HCEC 1CT (cell line): Measurements from ENCODE around the gene CPA5.
"Not testable (repeated sequence)": the region's sequence is repeated elsewhere in the genome, so short reads cannot be mapped to it uniquely, and the experiment has no call there.

Source experiments
- DNase-seq: peaks from one replicate; pipeline ENCODE4 v3.0.0-alpha.2; 2017

Gene CPA5

DNA sequence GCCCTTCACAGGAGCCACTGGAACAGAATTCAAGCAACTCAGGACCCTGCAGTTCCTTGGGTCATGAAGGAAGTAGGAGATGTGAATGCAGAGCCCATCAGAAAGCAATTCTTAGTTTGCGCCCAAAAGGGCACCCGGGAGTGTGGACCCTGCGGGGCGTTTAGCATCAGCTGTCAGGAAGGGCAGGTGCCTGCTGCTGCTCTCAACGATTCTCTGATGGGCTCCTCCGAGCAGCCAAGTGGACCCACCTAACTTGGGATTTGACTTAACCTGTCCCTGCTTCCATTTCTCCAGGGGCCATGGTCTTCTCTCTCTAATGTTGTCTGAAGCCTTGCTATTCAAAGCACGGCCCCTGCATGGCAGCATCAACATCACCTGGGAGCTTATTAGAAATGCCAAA lies 17.1 kb downstream of the CPA5 start:
- DNase-seq, result no peak

DNA sequence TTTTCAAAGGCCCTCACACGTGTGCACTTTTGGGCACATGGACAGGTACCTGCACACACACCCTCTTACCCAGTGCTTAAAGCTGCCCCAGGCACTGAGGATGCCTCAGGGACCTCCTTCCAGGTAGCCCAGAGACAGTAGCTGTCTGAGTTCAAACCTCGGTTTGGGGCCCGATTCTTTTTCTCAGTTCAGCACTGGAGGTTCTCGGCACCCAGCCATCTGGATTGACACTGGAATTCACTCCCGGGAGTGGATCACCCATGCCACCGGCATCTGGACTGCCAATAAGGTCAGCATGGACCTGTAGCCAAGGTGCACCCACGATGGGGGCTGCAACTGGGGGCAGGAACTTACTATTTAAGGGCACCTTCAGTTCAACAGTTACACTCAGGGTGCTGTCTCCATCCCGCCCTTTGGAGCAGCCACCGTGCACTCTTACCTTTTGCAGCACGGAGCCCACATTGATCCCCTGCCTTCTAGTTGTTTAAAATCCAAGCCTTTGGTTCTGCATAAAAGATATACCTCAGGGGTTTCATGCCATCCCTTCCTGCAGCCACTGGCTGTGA lies 17.7 kb downstream of the CPA5 start:
- DNase-seq, result no peak

DNA sequence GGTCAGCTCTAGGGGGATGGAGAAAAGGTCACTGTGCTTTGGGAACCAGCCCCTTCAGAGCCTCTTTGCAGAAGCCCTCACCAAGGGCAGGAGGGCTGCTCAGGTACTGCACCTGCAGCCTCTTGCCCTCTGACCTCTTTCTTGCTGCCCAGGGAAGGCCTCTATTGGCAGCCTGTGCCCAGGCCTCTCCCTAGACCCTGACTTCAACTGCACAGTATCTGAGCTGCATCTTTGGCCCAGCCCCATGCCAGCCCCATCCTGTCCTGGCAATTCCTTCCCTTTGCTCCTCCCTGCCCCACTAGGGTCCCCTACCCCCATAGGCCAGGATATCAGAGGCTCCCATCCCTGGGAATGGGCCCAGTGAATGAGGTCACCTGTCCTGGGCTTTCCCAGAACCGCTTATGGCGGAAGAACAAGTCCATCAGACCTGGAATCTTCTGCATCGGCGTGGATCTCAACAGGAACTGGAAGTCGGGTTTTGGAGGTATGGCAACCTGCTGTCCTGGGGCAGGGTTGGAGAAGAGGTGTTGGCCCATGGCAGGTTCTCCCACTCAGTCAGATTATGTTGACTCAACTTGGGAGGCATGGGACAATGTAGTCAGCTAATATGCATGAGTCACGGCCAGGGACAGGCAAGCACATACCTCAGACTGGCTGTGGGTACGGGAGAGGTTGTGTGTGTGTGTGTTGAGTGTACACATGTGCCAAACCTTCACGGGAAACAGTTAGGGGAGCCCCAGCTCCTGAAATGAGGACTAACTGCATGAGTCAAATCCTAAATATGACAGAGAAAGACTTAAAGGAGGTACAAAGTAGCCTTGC lies 18.6 kb downstream of the CPA5 start:
- peak; percentile 98 for DNase-seq

DNA sequence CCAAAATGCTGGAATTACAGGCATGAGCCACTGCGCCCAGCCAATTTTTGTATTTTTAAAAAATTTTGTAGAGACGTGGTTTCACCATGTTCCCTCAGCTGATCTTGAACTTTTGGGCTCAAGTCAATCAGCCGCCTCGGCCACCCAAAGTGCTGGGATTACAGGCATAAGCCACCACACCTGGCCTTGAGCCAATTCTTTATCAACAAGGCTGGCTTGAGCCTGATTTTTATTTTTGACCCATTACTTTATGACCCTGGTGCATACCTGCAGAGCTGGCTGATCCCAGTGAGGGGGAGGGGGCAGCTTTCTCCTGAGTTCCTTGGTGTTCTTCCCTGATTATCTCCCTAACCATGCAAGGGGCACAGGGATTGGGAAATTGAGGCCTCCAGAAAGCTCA lies 19.8 kb downstream of the CPA5 start:
- DNase-seq, result no peak

DNA sequence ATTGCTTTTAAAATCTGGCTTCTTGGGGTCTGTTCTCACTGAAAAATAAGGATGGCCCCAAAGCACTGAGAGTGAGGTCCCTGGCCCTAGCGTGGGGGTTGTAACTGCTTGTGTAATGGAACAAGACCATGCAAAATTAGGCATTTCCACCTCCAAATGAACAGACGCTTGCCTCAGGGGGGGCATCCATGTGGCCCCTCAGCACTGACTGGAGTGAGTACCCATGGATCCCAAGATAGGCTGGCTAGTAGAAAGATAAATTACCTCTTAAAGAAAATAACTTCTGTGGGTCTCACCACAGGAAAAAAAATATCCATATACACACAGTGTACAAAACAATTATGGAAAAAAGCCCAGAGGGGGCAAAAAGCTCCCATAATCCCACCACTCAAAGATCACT lies 20.5 kb downstream of the CPA5 start:
- no peak for DNase-seq

DNA sequence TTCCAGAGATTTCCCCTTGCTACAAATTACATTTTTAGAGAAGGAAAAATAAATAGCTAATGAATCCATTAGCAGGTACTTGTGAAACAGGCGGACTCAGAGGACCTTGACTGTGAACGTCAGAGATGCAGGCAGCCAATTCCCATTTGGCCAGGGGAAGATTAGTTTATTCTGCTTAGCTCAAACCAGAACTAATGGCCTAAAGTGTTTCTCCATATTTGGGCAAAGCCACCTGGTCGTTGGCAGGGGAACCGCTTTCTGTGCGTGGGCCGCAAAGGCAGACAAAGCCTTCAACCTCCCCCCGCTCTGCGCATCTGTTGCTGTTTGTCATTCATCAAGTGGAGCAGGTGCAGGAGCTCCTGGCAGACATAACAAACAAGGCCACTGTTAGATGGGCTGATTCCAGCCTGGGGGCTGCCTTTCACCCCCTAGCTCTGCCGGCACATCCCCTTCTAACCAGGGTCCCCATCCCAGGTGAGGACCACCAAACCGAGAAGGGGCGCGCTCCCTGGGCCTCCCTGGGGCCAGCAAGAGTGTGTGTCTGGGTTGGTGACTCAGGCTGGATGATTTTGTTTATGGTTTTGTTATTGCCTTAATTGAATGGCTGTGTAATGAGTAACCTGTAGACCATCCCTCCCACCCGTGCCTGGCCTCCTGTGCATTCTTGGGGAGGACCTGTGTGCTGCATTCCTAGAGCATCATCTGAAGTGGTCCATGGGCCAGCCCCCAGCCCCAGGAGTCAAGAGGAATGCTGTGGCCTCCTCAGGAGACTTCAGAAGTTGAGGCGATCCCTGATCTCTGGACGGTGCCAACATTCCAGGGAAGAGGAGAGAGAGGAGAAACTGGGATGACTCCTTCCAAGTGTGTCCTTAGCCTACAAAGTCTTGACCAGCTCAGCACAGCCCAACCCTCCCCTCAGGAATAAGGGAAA lies 21.2 kb downstream of the CPA5 start:
- DNase-seq, result peak; percentile 87

DNA sequence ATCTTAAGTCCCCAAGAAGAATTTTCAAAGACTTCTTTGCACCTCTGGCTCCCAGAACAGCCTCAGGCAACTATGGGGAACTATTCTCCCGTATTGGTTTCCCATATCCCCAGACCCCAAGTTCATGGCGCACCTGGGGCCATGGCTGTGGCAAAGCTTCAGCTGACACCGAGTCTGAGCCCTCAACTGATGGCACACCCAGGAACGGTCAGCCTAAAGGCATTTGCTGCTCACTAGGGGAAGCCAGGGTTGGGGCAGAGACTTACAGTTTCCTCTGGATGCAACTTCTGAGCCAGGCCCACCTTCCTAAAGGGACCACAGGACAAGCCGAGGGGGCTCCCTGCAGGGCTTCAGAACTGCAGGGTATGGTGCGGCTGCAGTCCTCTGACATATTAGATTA lies 21.9 kb downstream of the CPA5 start:
- peak; percentile 40 for DNase-seq

DNA sequence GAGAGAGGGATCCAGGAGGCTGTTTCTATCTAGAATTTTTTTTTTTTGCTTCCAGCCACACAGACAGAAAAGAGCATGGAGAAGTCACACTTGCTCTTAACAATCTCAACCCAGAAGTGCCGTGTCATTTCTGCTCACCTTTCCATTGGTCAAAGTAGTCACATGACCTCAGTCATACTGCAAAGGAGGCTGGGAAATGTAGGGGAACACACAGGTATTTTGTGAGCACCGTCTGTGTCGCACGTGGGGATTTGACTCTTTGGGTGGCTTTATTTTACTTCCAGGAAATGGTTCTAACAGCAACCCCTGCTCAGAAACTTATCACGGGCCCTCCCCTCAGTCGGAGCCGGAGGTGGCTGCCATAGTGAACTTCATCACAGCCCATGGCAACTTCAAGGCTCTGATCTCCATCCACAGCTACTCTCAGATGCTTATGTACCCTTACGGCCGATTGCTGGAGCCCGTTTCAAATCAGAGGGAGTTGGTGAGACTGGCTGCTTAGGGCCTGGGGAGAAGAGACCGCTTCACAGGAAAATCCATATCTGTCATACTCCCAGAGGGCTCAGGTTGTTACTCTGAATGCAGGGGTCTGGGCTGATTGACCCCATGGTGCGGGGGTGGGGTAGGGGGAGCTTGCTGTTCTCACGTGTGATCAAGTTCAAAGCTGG lies 22.6 kb downstream of the CPA5 start:
- DNase-seq, result no peak

DNA sequence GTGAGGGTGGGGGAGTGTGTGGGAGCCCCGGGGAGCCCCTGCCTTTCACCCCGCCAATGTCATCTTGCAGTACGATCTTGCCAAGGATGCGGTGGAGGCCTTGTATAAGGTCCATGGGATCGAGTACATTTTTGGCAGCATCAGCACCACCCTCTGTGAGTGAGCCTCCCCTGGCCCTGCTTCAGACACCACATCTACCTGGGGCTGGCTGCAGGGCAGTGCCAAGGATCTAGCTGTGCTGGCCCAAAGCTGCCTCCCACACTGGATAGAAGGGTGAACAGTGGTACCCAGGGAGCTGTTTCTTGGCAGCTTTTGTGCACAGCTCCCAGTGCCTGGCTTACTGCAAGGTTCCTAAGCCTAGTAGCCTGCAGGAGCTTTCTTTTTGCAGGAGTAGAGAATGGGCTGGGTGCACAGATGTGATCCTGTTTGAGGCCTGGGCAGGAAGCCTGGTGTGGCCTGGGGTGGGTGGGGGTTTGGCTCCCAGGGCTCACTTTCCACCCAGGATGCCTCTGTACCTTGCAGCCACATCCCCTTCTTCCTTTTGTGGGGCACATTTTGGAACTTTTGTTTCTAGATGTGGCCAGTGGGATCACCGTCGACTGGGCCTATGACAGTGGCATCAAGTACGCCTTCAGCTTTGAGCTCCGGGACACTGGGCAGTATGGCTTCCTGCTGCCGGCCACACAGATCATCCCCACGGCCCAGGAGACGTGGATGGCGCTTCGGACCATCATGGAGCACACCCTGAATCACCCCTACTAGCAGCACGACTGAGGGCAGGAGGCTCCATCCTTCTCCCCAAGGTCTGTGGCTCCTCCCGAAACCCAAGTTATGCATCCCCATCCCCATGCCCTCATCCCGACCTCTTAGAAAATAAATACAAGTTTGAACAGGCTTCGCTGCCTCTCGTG lies 23.5 kb downstream of the CPA5 start:
- no peak for DNase-seq

DNA sequence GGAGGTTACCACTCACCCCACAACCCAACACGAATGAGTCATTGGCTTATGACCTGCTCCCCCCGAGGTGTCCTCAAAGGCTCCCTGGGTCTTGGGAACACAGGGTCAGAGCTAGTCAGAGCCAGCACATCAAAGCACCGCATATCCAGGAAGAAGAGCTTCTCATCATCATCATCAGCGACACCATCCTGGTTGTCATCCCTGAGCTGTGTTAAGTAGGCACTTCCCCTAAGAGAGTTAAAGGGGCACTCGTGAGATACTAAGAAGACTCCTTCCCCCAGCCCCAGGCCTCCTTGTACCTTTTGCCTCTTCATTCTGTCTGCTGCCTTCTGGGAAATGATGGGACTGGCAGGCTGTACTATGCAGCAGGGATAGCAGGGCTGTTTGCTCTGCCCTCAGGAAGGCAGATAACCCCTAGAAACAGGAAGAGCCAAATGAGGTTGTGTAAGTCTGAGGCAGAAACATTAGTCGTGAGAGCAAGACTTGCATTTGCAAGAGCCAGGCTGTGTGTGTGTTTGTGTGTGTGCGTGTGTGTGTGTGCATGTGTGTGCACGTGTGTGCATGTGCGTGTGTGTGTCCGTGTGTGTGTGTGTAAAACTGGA lies 24.6 kb downstream of the CPA5 start:
- DNase-seq, result peak; percentile 92

DNA sequence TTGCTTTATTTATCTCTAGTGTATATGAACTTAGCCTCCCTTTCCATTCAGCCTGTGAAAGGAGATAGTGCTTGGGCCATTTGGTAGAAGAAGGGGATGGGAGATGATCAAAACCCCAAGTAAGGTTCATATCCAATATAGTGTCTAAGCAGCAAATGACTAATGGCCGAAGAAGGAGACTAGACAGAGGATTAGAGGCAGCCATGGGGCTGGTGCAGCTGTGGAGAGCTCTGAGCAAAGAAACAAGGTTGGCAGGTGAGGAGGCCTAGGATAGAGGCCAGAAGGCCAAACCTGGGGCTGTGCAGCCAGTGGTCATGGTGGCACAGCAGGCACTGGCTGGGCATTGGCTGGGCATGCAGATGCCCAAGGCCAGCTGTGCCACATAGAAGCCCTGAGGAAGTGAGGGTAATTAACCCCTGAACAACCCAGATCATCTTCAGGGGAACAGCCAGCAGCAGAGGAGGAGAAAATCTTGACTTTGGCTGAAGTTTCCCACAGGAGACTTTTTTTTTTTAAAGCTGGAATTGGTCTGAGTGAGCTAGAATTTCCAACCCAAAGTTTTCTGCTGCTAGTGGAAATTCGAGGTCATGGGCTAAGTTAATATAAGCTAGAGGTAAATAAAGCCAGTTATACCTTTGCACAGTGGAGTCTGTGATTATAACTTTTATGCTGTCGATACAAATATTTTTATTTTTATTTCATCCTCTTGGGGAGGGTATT lies 25.4 kb downstream of the CPA5 start:
- no peak for DNase-seq

DNA sequence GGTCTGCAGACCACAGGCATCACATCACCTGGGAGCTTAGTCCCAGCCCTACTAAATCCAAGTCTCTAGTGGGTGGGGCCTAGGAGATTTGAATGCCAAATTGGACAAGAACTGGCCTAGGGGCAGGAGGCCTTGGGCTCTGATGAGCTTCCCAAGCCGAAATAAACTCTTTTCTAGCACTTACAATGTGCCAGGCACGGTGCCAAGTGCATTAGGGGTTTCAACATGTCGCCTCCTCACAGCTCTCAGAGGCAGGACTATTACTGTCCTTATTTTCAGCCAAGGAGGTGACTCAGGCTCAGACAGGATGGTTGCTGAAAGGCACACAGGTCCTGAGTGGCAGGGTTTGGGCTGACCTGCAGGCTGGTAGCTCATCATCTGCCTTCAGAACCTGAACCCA lies 26.4 kb downstream of the CPA5 start:
- DNase-seq, result peak; percentile 43

DNA sequence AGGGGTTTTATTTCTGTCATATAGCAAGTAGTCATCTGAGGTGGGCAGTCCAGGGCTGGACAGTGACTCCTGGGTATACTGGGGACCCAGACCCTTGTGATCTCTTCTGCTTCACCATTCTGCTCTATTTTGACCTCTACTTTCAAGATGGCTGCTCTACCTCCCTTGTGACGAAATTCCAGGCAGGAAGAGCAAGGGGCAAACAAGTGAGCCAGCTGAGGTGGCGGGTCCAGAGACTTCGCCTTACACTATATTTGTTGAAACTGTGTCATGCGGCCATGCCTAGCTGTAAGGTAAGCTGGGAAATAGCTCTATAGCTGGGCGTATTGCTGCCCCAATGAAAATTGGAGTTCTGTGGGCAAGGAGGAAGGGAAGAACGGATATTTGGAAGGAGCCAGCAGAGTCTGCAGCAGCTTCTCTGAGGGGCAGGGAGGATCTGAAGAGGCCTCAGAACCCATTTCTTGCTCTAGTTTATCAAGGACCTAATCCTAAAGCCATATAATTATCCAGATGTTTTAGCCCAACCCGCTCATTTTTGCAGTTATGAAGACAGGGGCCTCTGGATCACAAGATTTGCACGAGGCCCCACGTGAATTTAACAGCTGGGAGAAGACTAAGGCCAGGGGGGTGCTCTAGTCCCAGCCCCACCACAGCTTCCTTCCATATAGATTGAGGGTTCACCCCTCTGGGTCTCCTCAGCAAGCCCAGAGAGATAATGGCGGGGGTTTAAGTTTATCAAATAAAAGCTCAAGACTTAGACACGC lies 28.0 kb downstream of the CPA5 start:
- no peak for DNase-seq

DNA sequence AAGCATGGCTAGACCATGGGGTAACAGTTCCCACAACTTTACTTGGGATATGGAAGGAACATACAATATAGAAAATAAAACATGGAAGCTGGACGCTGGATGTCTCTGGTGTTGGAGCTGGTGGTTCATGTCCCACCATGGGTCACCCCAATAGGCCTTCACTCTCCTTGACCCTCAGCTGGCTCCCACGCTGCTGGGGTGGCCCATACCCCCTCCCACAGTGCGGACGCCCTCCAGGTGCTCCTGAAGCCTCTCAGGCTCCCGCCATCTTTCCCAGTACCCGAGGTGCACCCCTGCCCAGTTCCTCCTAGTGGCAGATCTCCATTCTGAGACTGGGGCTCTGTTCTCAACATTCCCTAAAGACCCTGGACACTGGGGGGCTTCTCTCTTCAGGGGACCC lies 29.9 kb downstream of the CPA5 start:
- DNase-seq, result no peak

DNA sequence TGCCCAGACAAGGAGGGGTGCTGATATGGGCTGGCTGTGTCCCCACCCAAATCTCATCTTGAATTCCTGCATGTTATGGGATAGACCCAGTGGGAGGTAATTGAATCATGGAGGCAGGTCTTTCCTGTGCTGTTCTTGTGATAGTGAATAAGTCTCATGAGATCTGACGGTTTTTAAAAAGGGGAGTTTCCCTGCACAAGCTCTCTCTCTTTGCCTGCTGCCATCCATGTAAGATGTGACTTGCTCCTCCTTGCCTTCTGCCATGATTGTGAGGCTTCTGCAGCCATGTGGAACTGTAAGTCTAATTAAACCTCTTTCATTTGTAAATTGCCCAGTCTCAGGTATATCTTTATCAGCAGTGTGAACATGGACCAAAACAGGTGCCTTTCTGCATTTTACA lies 31.8 kb downstream of the CPA5 start:
- DNase-seq, result not testable (repeated sequence)

DNA sequence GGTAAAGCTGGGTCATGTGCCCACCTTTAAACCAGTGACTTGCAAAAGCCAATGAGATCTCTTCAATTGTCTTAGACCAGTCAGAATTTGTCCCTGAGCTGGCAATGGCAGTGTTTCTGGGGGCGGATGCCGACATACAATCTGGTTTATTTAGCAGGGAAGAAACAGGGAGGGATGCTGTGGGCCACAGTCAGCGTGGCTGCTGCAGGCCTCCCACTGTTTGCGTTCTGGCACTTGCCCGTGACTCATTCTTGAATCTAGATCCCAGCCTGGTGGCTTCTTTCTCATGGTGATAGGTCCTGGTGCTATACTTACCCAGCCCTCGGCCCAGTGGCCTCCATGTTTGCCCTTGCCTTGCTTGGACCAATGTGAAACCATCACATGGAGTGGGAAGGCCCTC lies 32.6 kb downstream of the CPA5 start:
- DNase-seq, result no peak

DNA sequence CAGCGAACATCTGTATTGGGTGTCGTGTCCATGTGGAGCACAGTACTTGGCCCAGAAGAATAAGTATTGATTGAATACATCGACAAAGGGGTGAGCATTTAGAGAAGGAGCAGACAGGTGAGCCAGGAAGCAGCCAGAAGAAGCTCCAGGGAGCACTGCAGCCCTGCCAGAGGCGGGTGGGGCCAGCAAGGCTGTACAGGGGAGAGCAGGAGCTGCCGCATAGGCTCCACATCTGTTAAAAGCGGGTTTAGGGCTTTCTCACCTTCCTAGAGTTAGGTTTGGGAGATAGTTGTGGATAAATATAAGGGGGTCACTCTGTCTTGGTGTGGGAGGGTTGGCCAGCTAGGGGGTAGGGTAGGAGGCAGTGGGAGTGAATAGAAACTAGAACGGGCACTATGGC lies 34.4 kb downstream of the CPA5 start:
- no peak for DNase-seq

DNA sequence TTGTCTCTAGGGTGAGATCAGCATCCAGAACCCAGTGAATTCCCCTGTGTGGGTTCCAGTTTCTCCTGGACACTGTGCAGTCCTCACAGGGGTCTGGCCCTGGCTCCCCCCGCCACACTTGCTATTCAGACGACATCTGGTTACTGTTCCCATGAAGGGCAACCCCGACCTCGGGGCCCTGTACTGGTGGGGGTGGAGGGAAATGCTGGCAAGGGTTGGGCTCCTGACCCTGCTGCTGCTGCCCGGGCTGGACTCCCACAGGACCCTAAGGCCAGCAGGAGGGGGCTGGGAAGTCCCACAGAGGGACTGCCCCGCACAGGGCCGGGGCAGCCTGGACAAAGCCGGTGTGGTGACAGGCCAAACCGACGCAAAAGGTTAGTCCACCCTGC lies 34.9 kb downstream of the CPA5 start:
- no peak for DNase-seq

DNA sequence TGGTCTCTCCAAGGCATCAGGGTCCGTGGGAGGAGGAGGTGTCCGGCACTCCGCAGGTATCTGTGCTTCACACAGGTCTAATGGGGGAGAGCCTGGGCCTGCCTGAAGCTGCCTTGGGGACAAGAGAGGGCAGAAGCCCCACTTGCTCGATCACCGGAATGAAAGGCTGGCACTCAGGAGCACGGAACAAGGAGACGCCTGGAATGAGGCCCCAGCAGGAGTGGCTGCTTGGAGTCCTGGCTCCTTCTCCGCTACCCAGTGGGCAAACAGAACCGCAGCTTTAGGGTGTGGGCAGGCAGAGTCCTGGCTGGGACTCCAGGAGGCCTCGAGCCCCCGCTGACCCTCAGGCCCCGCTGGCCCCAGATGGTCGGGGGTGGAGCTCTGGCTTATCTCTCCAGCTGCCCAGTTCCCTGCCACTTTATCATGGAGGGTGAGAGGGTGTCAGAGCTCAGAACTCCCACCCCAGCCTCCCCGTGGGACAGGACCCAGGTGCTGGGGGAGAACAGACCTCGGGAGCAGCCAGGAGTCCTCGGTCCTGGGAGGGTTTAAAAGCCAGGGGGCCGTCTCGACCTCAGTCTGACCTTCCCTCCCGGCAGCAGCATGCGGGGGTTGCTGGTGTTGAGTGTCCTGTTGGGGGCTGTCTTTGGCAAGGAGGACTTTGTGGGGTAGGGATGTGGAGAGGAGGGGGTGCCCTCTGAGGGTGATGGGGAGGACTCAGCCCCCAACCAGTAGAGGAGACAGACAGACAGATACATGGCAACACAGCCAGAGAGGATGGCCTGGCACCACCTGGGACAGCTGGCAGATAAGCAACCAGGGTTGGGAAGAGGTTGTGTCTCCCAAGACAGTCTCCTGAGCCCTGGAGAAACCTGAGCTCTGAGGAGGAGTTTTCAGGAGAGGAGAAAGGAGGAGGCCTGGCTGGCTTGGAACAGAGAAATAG lies 35.6 kb downstream of the CPA5 start, which contains the start of gene CPA1:
Gene CPA1 (plus strand): TSS at position 574 of the 940 bp plus-strand sequence. CDS start 27 bp downstream, at position 601.
- no peak for DNase-seq
